ENCODE measurements around the gene PRIM1.

GRCh38 chr12:56694161-56694560, 58.0 kb downstream of the PRIM1 start:
- no peak for TF ChIP-seq POLR2AphosphoS5 (IDR thresholded peaks at IDR 0.05)
- TF ChIP-seq CTCF (IDR thresholded peaks at IDR 0.05) = no peak
- no peak for TF ChIP-seq POLR2A (IDR thresholded peaks at IDR 0.05)
- TF ChIP-seq EP300 (IDR thresholded peaks at IDR 0.05) = no peak

Measured in upper lobe of left lung (tissue), 4 donors.